Stimulated activated CD8-positive, alpha-beta memory T cell treated with anti-CD3 and anti-CD28 coated beads, Interleukin-15, amount 100 ng/mL, for 1 hour (primary cell): Measurements from ENCODE around the gene WDR93.

Source experiments
- DNase-seq: peaks from one replicate; pipeline ENCODE4 v3.0.0-alpha.2; 2020; ENCODE audit warnings: low read depth

The WDR93 gene

DNA sequence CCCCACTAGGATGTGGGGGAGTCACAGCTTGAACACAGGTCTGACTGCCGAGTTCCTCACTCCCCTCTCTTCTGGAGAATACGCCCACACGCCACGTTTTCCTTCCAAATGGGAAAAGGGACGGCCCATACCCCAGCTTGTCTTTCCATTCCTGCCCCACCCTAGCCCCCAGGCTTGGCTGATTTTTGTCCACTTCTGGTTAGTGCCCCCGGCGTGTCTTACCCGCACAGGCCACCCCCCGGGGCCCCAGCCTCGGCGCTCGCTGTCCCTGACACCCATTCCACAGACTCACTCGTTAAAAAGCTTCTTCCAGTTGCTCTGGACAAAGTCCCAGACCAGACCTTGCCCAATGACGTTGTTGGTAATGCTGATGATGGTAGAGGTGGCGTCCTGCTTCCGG is 100.0 kb downstream of the WDR93 start:
- no peak for DNase-seq

DNA sequence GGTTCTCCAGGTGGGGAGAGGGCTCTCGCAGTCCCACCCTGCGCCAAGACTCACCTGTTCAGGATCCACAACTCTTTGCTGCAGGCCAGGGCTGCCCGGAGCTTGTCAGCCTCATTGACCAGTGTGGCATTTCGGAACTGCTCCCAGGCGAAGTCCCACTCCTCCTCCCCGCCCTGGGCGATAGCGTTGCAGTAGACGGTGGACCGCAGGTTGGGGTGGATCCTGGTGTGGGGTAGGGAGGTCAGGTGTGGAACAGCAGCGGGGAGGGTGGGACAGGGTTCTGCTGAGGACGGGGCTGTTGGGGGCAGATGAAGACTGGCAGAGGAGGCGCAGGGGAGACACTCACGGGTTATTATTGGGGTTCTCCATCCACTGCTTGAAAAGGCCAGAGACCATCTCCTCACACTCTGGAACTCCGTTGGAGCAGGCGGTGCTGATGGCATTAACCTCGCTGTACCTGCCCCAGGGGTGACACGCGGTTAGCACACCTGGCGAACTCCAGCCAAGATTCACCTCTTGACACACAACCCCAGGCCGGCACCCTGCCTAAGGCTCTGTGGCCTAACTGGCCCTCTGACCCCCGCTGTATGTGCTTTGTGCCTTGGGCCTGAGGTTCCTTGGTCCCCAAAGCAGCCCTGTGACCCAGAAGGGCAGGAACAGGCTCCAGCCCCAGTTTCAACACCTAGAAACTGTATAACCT is 101.6 kb downstream of the WDR93 start:
- DNase-seq: no peak
